IMR-90 (cell line): ENCODE results near the gene LAMA5. TPM values are rescaled to one million over a fixed set of nuclear protein-coding genes. Genes with fewer than 3 reads are reported as not detected.

ENCODE experiments used
- ATAC-seq: fragments of 200-7000 bp; cut with Tn5 transposase; 2 replicates; pipeline ENCODE4 v1.9.1; 2020; ENCODE audit warnings: low read depth, mild to moderate bottlenecking, moderate library complexity
- BruUV-seq: library from RNA; stranded (reverse); fragments of 400-500 nt; replicated peaks from 2 replicates; lab custom pipeline; 2021; lab: Mats Ljungman, UMichigan
- CTCF ChIA-PET: fragments of 300-600 bp; formaldehyde crosslinking; extraction: SDS; loops from one replicate; lab custom pipeline; 2021; ENCODE audit warnings: antibody characterized with exemption; lab: Yijun Ruan, JAX
- POLR2A ChIA-PET: fragments of 300-600 bp; sonication (Branson Sonifier 250); formaldehyde crosslinking; loops from one replicate; lab custom pipeline; 2022; ENCODE audit warnings: antibody characterized with exemption; ENCODE audit not compliant: unreplicated experiment; lab: Charles Lee
- DNase-seq: peaks from one replicate; pipeline ENCODE4 v3.0.0; 2013
- H2AFZ ChIP-seq: replicated peaks from 2 replicates; pipeline ENCODE3; 2013; ENCODE audit warnings: low read length, mild to moderate bottlenecking; ENCODE audit not compliant: poor library complexity
- H2AK5ac ChIP-seq: 2 replicates; pipeline ENCODE4 v1.6.1; 2013; ENCODE audit warnings: low read depth, low read length, inconsistent platforms
- H2AK9ac ChIP-seq: replicated peaks from 2 replicates; pipeline ENCODE3; 2013; ENCODE audit warnings: mild to moderate bottlenecking, low read depth, low read length, moderate library complexity; ENCODE audit not compliant: poor library complexity
- H2BK120ac ChIP-seq: 2 replicates; pipeline ENCODE4 v1.6.1; 2013; ENCODE audit warnings: low read depth, low read length, inconsistent platforms
- H2BK15ac ChIP-seq: 3 replicates; pipeline ENCODE4 v1.6.1; 2013; ENCODE audit warnings: low read depth, low read length, inconsistent platforms
- H2BK20ac ChIP-seq: 2 replicates; pipeline ENCODE4 v1.6.1; 2013; ENCODE audit warnings: low read depth, mild to moderate bottlenecking, inconsistent platforms, low read length, moderate library complexity
- H2BK5ac ChIP-seq: 2 replicates; pipeline ENCODE4 v1.6.1; 2013; ENCODE audit warnings: mild to moderate bottlenecking, low read depth, low read length, inconsistent platforms; ENCODE audit not compliant: poor library complexity, severe bottlenecking
- H3K14ac ChIP-seq: replicated peaks from 2 replicates; pipeline ENCODE4 v1.6.1; 2013; ENCODE audit warnings: low read depth, low read length, inconsistent platforms
- H3K18ac ChIP-seq: 2 replicates; pipeline ENCODE4 v1.6.1; 2013; ENCODE audit warnings: low read depth, low read length, control low read depth
- H3K23ac ChIP-seq: 2 replicates; pipeline ENCODE4 v1.6.1; 2013; ENCODE audit warnings: low read depth, low read length, inconsistent platforms
- H3K27ac ChIP-seq: 2 replicates; pipeline ENCODE4 v1.5.1; 2013; ENCODE audit warnings: mild to moderate bottlenecking, control low read depth, low read length; ENCODE audit not compliant: insufficient read depth
- H3K27me3 ChIP-seq: 2 replicates; pipeline ENCODE4 v1.6.1; 2013; ENCODE audit warnings: low read length; ENCODE audit not compliant: control insufficient read depth, insufficient read depth
- H3K36me3 ChIP-seq: 2 replicates; pipeline ENCODE4 v1.6.1; 2013; ENCODE audit warnings: low read length, mixed read lengths; ENCODE audit not compliant: control insufficient read depth, insufficient read depth
- H3K4ac ChIP-seq: 2 replicates; pipeline ENCODE4 v1.6.1; 2013; ENCODE audit warnings: low read depth, low read length, inconsistent platforms
- H3K4me1 ChIP-seq: 2 replicates; pipeline ENCODE4 v1.6.1; 2013; ENCODE audit warnings: low read length, mixed read lengths; ENCODE audit not compliant: control insufficient read depth, insufficient read depth
- H3K4me2 ChIP-seq: 2 replicates; pipeline ENCODE4 v1.6.1; 2013; ENCODE audit warnings: low read depth, mild to moderate bottlenecking, control low read depth, low read length, moderate library complexity
- H3K4me3 ChIP-seq: 2 replicates; pipeline ENCODE4 v1.5.1; 2013; ENCODE audit warnings: low read depth, mild to moderate bottlenecking, control low read depth, low read length, moderate library complexity; ENCODE audit not compliant: insufficient read depth
- H3K56ac ChIP-seq: 2 replicates; pipeline ENCODE4 v1.6.1; 2013; ENCODE audit warnings: low read length, inconsistent platforms; ENCODE audit not compliant: insufficient read depth; ENCODE audit errors: extremely low read depth
- H3K79me1 ChIP-seq, 2 experiments: 2 replicates each; pipeline ENCODE4 v1.6.1; 2013; ENCODE audit warnings: low read length in 2 of 2, inconsistent platforms in 1 of 2, low read depth in 1 of 2
- H3K9ac ChIP-seq: 2 replicates; pipeline ENCODE4 v1.6.1; 2013; ENCODE audit warnings: low read depth, low read length, control low read depth
- H3K9me1 ChIP-seq: 2 replicates; pipeline ENCODE4 v1.6.1; 2013; ENCODE audit warnings: low read length, inconsistent platforms; ENCODE audit not compliant: insufficient read depth
- H3K9me3 ChIP-seq: 2 replicates; pipeline ENCODE4 v1.6.1; 2013; ENCODE audit warnings: low read length; ENCODE audit not compliant: control insufficient read depth, insufficient read depth
- H4K20me1 ChIP-seq: 2 replicates; pipeline ENCODE4 v1.6.1; 2013; ENCODE audit warnings: low read length, inconsistent platforms; ENCODE audit not compliant: insufficient read depth
- H4K5ac ChIP-seq: 2 replicates; pipeline ENCODE4 v1.6.1; 2013; ENCODE audit warnings: mild to moderate bottlenecking, low read depth, low read length, control low read depth
- H4K8ac ChIP-seq, 2 experiments: 2 replicates each; pipeline ENCODE4 v1.6.1; 2013; ENCODE audit warnings: low read depth in 2 of 2, low read length in 2 of 2, control low read depth in 1 of 2, inconsistent platforms in 1 of 2
- H4K91ac ChIP-seq: 2 replicates; pipeline ENCODE4 v1.6.1; 2013; ENCODE audit warnings: low read depth, low read length, inconsistent platforms; ENCODE audit not compliant: insufficient read depth
- CEBPB ChIP-seq: IDR thresholded peaks from 2 replicates; pipeline ENCODE4 v1.6.1; 2012; ENCODE audit warnings: low read depth, low read length, improper control_type of control experiment
- CTCF ChIP-seq: conservative IDR thresholded peaks from 2 replicates; pipeline ENCODE4 v1.5.1; 2012; ENCODE audit warnings: mild to moderate bottlenecking, low read depth, low read length, improper control_type of control experiment
- MAFK ChIP-seq: IDR thresholded peaks from 2 replicates; pipeline ENCODE4 v1.6.1; 2012; ENCODE audit warnings: low read depth, low read length, improper control_type of control experiment
- MAZ ChIP-seq: IDR thresholded peaks from 2 replicates; pipeline ENCODE4 v1.6.1; 2012; ENCODE audit warnings: low read depth, mild to moderate bottlenecking, low read length, improper control_type of control experiment, moderate library complexity, borderline replicate concordance
- RAD21 ChIP-seq: IDR thresholded peaks from 2 replicates; pipeline ENCODE4 v1.6.1; 2012; ENCODE audit warnings: low read length, improper control_type of control experiment
- RCOR1 ChIP-seq: IDR thresholded peaks from 2 replicates; pipeline ENCODE4 v1.6.1; 2012; ENCODE audit warnings: mild to moderate bottlenecking, low read length, improper control_type of control experiment; ENCODE audit not compliant: insufficient replicate concordance
- RFX5 ChIP-seq: IDR thresholded peaks from 2 replicates; pipeline ENCODE4 v1.8.0; 2012; ENCODE audit warnings: low read depth, mild to moderate bottlenecking, low read length, moderate library complexity
- WGBS, 2 experiments: methylation state at CpG; one replicate each; pipeline versions ENCODE4 v1.1.5 to v1.1.7; 2013; ENCODE audit warnings: missing lambda C conversion rate in 2 of 2; ENCODE audit not compliant: insufficient read length in 1 of 2; ENCODE audit errors: extremely low coverage in 2 of 2; 5-methylcytosine and 5-hydroxymethylcytosine counted together
- dilution Hi-C: fragments of 300-500 bp; cut with HindIII; formaldehyde crosslinking; loops from one replicate; pipeline ENCODE4 v1.14.3; 2018; ENCODE audit warnings: low sequenced_read_pairs; ENCODE audit not compliant: unreplicated experiment
- in situ Hi-C: fragments of 300-500 bp; cut with MboI; formaldehyde crosslinking; loops from 3 replicates; pipeline ENCODE4 v1.14.3; 2019; ENCODE audit warnings: low sequenced_read_pairs, inconsistent platforms, mixed read lengths
- intact Hi-C: fragments of 100-400 bp; cut with micrococcal nuclease; formaldehyde crosslinking; loops from 2 replicates; pipeline ENCODE4 v1.10.0; 2022
- polyA plus RNA-seq, 3 experiments: library from polyadenylated mRNA; depleted of rRNA; stranded (reverse); fragments of >200 nt; gene quantifications; 2 replicates each; pipeline ENCODE4 v1.2.3, GENCODE V29; 2012; ENCODE audit warnings: low replicate concordance in 1 of 3
- total RNA-seq: library from RNA; depleted of rRNA; stranded (reverse); fragments of >200 nt; gene quantifications from 2 replicates; pipeline ENCODE4 v1.2.3, GENCODE V29; 2012

Gene LAMA5
- total and polyA plus RNA-seq, 2 of the 4 experiments (the other 2 are of a cell fraction): 0.90 to 7.3 TPM

GRCh38 chr20:62405981-62406513 is 38.9 kb upstream of the LAMA5 start:
- Histone ChIP-seq H2BK15ac (no peak overlapping the region), H4K5ac (no peak overlapping the region), H3K79me1 (peaks cover 10 to 17% of the 10 kb centered on the region in 2 experiments; a peak in 2 of 4 replicates), H3K36me3 (no peaks in the 10 kb centered on the region; the same call in 1 of the 2 replicates), H3K27ac (no peak overlapping the region; the same call in 1 of the 2 replicates), H2AFZ (peak overlapping the region; percentile 19), H2AK9ac (peak overlapping the region; percentile 87), H3K4me1 (peaks cover 6% of the 10 kb centered on the region; the same call in 1 of the 2 replicates), H3K4me3 (no peak overlapping the region), H3K56ac (no peak overlapping the region), H3K27me3 (peaks cover 8% of the 10 kb centered on the region; the same call in 1 of the 2 replicates), H4K8ac (no peak overlapping the region), H4K91ac (no peak overlapping the region), H3K4ac (no peak overlapping the region), H3K18ac (no peak overlapping the region), H3K4me2 (peak overlapping the region; percentile 95), H3K23ac (no peak overlapping the region), H3K9me3 (no peaks in the 10 kb centered on the region), H3K14ac (no peak overlapping the region), H2BK120ac (no peak overlapping the region), H2BK5ac (no peak overlapping the region), H2BK20ac (no peak overlapping the region), H3K9ac (peak overlapping the region; percentile 64; the same call in 1 of the 2 replicates), H3K9me1 (no peaks in the 10 kb centered on the region), H2AK5ac (no peak overlapping the region), H4K20me1 (peaks cover 5% of the 10 kb centered on the region; the same call in 1 of the 2 replicates)
- intact Hi-C loops (loop anchor here (1.0 kb wide), 1 partner anchor 104 kb away; the partner anchor contains the start of gene ADRM1), in situ Hi-C loops (no loop called here), dilution Hi-C loops (no loop called here)
- CTCF ChIA-PET: no interaction called here
- TF ChIP-seq MAFK (no peak), CEBPB (no peak), RAD21 (no peak), CTCF (no peak), RFX5 (no peak), RCOR1 (no peak), MAZ (no peak)
- BruUV-seq: no TSS peak
- 46% methylated on average over 2 of the region's 10 CpGs; no CpG with 5 or more reads in 1 of the 2 experiments for WGBS, 2 experiments
- ATAC-seq (no peak), DNase-seq (no peak)
- POLR2A ChIA-PET: no interaction called here
